ENCODE data around the gene SLX4IP.
A peak's percentile ranks its signal among the peaks of the same experiment; 100 is the strongest.

SLX4IP gene

GRCh38 chr20:10430000-10430466 is 5.1 kb upstream of the SLX4IP start:
- peak; percentile 84 for DNase-seq (ENCODE audit: low read depth)
- H3K4me3 ChIP-seq (ENCODE audit: low read length): no peak overlapping the region
- TF ChIP-seq CTCF (IDR thresholded peaks at IDR 0.05; ENCODE audit: insufficient read depth, low read depth, low read length, missing control alignments): no peak

- DNase-seq (ENCODE audit: low read depth): no peak
- H3K4me3 ChIP-seq (ENCODE audit: low read length): no peak overlapping the region
- no peak for TF ChIP-seq CTCF (IDR thresholded peaks at IDR 0.05; ENCODE audit: insufficient read depth, low read depth, low read length, missing control alignments)
These were observed 4.4 kb upstream of the SLX4IP start for GRCh38 chr20:10430704-10431103.

DNA sequence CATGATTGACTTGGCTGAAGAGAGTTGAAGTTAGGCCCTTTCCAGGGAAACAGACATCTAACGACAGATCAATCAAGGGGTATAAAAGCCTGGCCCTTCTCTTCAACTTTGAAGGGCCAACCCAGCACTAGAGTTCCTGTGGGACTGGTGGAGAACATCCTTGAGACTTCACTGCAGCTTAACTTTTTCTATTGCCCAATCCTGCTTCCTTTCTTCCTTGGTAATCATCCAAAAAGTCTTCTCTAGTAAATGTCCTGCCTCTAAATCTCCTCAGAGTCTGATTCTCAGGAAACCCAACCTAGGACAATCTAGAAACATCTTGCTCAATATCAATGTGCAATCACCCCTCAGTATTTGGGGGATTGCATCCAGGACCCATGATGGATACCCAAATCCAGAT is 3.0 kb upstream of the SLX4IP start:
- no peak for TF ChIP-seq CTCF (IDR thresholded peaks at IDR 0.05; ENCODE audit: insufficient read depth, low read depth, low read length, missing control alignments)
- no peak overlapping the region for H3K4me3 ChIP-seq (ENCODE audit: low read length)
- DNase-seq (ENCODE audit: low read depth): no peak

- no peak for TF ChIP-seq CTCF (IDR thresholded peaks at IDR 0.05; ENCODE audit: insufficient read depth, low read depth, low read length, missing control alignments)
- peak; percentile 35 for DNase-seq (ENCODE audit: low read depth)
- H3K4me3 ChIP-seq (ENCODE audit: low read length): peak overlapping the region; percentile 80
These were observed 2.0 kb upstream of the SLX4IP start for GRCh38 chr20:10433014-10433622.

DNA sequence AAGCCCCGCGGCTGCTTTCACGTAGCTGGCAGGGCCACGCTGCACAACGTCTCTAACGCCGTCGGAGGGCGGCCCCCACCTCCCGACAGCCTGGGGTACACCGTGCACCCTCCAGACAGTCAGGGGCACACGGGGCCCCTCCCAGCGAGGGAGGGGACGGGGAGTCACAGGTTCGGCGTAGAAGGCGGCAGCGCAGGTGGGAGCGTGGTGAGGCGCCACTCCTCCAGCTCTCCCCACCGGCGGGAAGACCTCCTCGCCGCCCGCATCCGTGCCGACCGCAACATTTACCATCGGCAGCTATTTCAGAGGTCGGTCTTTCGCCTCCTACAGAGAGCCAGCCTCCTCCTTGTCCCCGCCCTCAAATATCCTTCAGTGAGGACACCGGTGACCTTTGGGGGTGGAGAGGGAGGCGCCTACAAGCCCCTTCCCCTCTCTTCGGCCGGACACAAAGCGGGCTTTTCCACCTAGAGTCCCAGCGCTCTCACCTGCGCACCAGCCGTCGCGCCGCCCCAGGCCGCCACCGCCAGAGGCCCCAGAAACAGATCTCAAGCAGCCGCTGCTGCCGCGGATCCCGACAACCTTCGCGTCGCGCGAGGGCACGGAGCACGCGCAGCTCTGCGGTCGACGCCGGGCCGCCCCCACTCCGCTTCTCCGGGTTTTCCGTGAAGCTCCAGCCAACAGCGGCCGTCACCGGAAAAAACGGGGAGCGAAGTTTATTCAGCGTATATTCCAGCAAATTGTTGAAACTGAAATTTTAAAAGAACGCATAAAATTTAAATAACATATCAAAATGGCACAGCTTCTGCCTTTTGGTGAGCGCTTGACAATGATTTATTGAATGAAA is 1.3 kb upstream of the SLX4IP start, which contains the start of gene MKKS:
Gene MKKS, minus strand, starts transcription at position 600 of the 844 bp plus-strand sequence. CDS start 20,708 bp downstream, outside the sequence.
- peak within 1 kb of the TSS; percentile 80 for H3K4me3 ChIP-seq (ENCODE audit: low read length)
- TF ChIP-seq CTCF (IDR thresholded peaks at IDR 0.05; ENCODE audit: insufficient read depth, low read depth, low read length, missing control alignments): no peak
- peak; percentile 95 for DNase-seq (ENCODE audit: low read depth)

DNA sequence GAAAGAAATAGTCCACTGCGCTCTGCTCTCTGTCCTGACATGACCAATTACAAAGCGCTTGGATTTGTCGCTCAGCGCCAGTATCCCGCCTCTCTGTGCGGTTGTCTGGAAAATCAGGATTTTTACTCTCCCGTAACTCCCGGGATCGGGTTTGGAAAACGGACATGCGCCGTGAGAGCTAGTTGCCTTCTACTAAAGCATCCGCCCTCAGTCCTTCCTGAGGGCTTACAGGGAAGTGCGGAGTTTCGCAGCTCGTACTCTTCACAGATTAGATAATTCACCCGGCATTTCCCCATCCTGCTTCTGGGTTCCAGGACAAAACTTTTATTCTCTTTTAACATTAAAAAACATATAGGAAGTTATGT is 656 bp upstream of the SLX4IP start:
- peak overlapping the region; percentile 80 for H3K4me3 ChIP-seq (ENCODE audit: low read length)
- no peak for TF ChIP-seq CTCF (IDR thresholded peaks at IDR 0.05; ENCODE audit: insufficient read depth, low read depth, low read length, missing control alignments)
- peak; percentile 99 for DNase-seq (ENCODE audit: low read depth)
